CD14-positive monocyte (primary cell): ENCODE measurements around the gene PDE11A. TPM values are rescaled to one million over a fixed set of nuclear protein-coding genes. Genes with fewer than 3 reads are reported as not detected.

ENCODE experiments used
- DNase-seq, 3 donors: peaks; one replicate each; pipeline ENCODE4 v3.0.0-alpha.2; 2011 to 2022
- H2AFZ ChIP-seq: 2 replicates; pipeline ENCODE4 v1.6.0; 2012; ENCODE audit warnings: mild to moderate bottlenecking, low read depth, low read length, inconsistent platforms; ENCODE audit not compliant: insufficient read depth, poor library complexity, severe bottlenecking
- H3K27ac ChIP-seq, 2 donors: 1 replicate in 1 of 2; 2 replicates in 1 of 2; pipeline ENCODE4 v1.5.1; 2012 to 2013; ENCODE audit warnings: low read length in 2 of 2, control low read depth in 1 of 2, inconsistent platforms in 1 of 2, low read depth in 1 of 2, mild to moderate bottlenecking in 1 of 2
- H3K27me3 ChIP-seq, 2 donors: one replicate each; pipeline versions ENCODE4 v1.6.0 to v1.6.1; 2011 to 2013; ENCODE audit warnings: low read length in 2 of 2; ENCODE audit not compliant: control insufficient read depth in 2 of 2, insufficient read depth in 2 of 2
- H3K36me3 ChIP-seq, 2 donors: replicated peaks in 1 of 2; 1 replicate in 1 of 2; 2 replicates in 1 of 2; pipeline versions ENCODE4 v1.5.1 to v1.6.1; 2012 to 2013; ENCODE audit warnings: low read length in 2 of 2, control low read depth in 1 of 2, inconsistent platforms in 1 of 2, mild to moderate bottlenecking in 1 of 2; ENCODE audit not compliant: insufficient read depth in 2 of 2, control insufficient read depth in 1 of 2
- H3K4me1 ChIP-seq, 2 donors: 1 replicate in 1 of 2; 2 replicates in 1 of 2; pipeline versions ENCODE4 v1.5.1 to v1.6.1; 2012 to 2013; ENCODE audit warnings: low read length in 2 of 2, control low read depth in 1 of 2, inconsistent platforms in 1 of 2, mild to moderate bottlenecking in 1 of 2, moderate library complexity in 1 of 2; ENCODE audit not compliant: insufficient read depth in 2 of 2, control insufficient read depth in 1 of 2
- H3K4me2 ChIP-seq: replicated peaks from 2 replicates; pipeline ENCODE3; 2012; ENCODE audit warnings: low read length, moderate library complexity, mild to moderate bottlenecking; ENCODE audit not compliant: poor library complexity, severe bottlenecking; ENCODE audit errors: extremely low read depth
- H3K4me3 ChIP-seq, 3 experiments: fragments of 200-600 bp in 1 of 3; sonication (generic) in 1 of 3; replicated peaks in 1 of 3; 1 replicate in 2 of 3; 2 replicates in 1 of 3; pipeline ENCODE4 v1.5.1; 2011 to 2013; ENCODE audit warnings: low read length in 3 of 3, mild to moderate bottlenecking in 3 of 3, control low read depth in 2 of 3, low read depth in 2 of 3, inconsistent platforms in 1 of 3, moderate library complexity in 1 of 3
- H3K79me2 ChIP-seq: 2 replicates; pipeline ENCODE4 v1.6.0; 2012; ENCODE audit warnings: mild to moderate bottlenecking, control low read depth, inconsistent platforms, low read length, moderate library complexity; ENCODE audit not compliant: insufficient read depth
- H3K9ac ChIP-seq: 2 replicates; pipeline ENCODE4 v1.6.0; 2017; ENCODE audit warnings: low read length, mild to moderate bottlenecking; ENCODE audit not compliant: insufficient read depth, poor library complexity, severe bottlenecking
- H3K9me3 ChIP-seq, 2 donors: replicated peaks in 1 of 2; 1 replicate in 1 of 2; 2 replicates in 1 of 2; pipeline versions ENCODE4 v1.5.1 to v1.6.1; 2012 to 2013; ENCODE audit warnings: low read length in 2 of 2, control low read depth in 1 of 2; ENCODE audit not compliant: control insufficient read depth in 1 of 2, insufficient read depth in 1 of 2
- H4K20me1 ChIP-seq: 2 replicates; pipeline ENCODE4 v1.6.0; 2012; ENCODE audit warnings: mild to moderate bottlenecking, low read length, control low read depth, moderate library complexity; ENCODE audit not compliant: insufficient read depth
- H3K27ac Mint-ChIP-seq, 7 donors: one replicate each; pipeline ENCODE4 v1.8.0; 2020; ENCODE audit warnings: mild to moderate bottlenecking in 7 of 7, mixed read lengths in 7 of 7, moderate library complexity in 6 of 7, inconsistent platforms in 2 of 7
- H3K27me3 Mint-ChIP-seq, 3 donors: one replicate each; pipeline ENCODE4 v1.8.0; 2021 to 2022; ENCODE audit warnings: low read depth in 3 of 3, mild to moderate bottlenecking in 3 of 3, mixed read lengths in 3 of 3, moderate library complexity in 3 of 3, inconsistent platforms in 1 of 3
- H3K36me3 Mint-ChIP-seq, 2 donors: one replicate each; pipeline ENCODE4 v1.8.0; 2020; ENCODE audit warnings: mixed read lengths in 2 of 2, inconsistent platforms in 1 of 2, mild to moderate bottlenecking in 1 of 2
- H3K4me1 Mint-ChIP-seq: one replicate; pipeline ENCODE4 v1.8.0; 2020; ENCODE audit warnings: mild to moderate bottlenecking, mixed read lengths
- H3K4me3 Mint-ChIP-seq, 2 donors: one replicate each; pipeline ENCODE4 v1.8.0; 2020; ENCODE audit warnings: mild to moderate bottlenecking in 2 of 2, mixed read lengths in 2 of 2, moderate library complexity in 1 of 2
- H3K9me3 Mint-ChIP-seq, 7 donors: one replicate each; pipeline ENCODE4 v1.8.0; 2020 to 2022; ENCODE audit warnings: mixed read lengths in 7 of 7, mild to moderate bottlenecking in 6 of 7, moderate library complexity in 6 of 7, inconsistent platforms in 2 of 7
- WGBS: methylation state at CpG from one replicate; pipeline ENCODE4 v1.1.5; 2013; ENCODE audit warnings: missing lambda C conversion rate; ENCODE audit not compliant: insufficient coverage; 5-methylcytosine and 5-hydroxymethylcytosine counted together
- intact Hi-C, 2 donors: fragments of 100-400 bp; cut with micrococcal nuclease; formaldehyde crosslinking; loops; one replicate each; pipeline versions ENCODE4 v1.15.0 to v1.15.1; 2023
- polyA plus RNA-seq, 3 donors: library from polyadenylated mRNA; depleted of rRNA in 1 of 3; unstranded in 2 of 3; stranded (reverse) in 1 of 3; fragments of 300-500 nt in 2 of 3; fragments of >200 nt in 1 of 3; fragmentation: Illumina TruSeq in 2 of 3; gene quantifications; 1 replicate in 2 of 3; 2 replicates in 1 of 3; pipeline ENCODE4 v1.2.3, GENCODE V29; 2012 to 2021
- TF ChIP-seq, protein P1 (sequence below): fragments of 200-600 bp; IDR thresholded peaks from one replicate; pipeline ENCODE4 v1.8.0; 2022; ENCODE audit warnings: antibody characterized with exemption, mild to moderate bottlenecking

PDE11A gene
- polyA plus RNA-seq, 3 donors: not detected

- no peak overlapping the region for H3K27ac Mint-ChIP-seq
- no peaks in the 10 kb centered on the region for H3K36me3 Mint-ChIP-seq
- H3K79me2 ChIP-seq: no peaks in the 10 kb centered on the region
- intact Hi-C loops: no loop called here
- DNase-seq: no peak
- no peak overlapping the region for H3K4me3 ChIP-seq
- no peaks in the 10 kb centered on the region for H3K27me3 ChIP-seq
- no peak overlapping the region for H3K4me2 ChIP-seq
- H3K27ac ChIP-seq: no peak overlapping the region
- H3K9me3 ChIP-seq: no peaks in the 10 kb centered on the region
- no peak overlapping the region for H3K4me3 Mint-ChIP-seq
- WGBS: 100% methylated on average over 2 of the region's 3 CpGs
- TF ChIP-seq, protein P1, sequence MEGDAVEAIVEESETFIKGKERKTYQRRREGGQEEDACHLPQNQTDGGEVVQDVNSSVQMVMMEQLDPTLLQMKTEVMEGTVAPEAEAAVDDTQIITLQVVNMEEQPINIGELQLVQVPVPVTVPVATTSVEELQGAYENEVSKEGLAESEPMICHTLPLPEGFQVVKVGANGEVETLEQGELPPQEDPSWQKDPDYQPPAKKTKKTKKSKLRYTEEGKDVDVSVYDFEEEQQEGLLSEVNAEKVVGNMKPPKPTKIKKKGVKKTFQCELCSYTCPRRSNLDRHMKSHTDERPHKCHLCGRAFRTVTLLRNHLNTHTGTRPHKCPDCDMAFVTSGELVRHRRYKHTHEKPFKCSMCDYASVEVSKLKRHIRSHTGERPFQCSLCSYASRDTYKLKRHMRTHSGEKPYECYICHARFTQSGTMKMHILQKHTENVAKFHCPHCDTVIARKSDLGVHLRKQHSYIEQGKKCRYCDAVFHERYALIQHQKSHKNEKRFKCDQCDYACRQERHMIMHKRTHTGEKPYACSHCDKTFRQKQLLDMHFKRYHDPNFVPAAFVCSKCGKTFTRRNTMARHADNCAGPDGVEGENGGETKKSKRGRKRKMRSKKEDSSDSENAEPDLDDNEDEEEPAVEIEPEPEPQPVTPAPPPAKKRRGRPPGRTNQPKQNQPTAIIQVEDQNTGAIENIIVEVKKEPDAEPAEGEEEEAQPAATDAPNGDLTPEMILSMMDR: no peak
- H2AFZ ChIP-seq: no peak overlapping the region
- H3K9me3 Mint-ChIP-seq: no peaks in the 10 kb centered on the region
- no peaks in the 10 kb centered on the region for H3K4me1 Mint-ChIP-seq
- no peaks in the 10 kb centered on the region for H3K36me3 ChIP-seq
- H3K27me3 Mint-ChIP-seq: peaks cover 0 to 2% (median 1%) of the 10 kb centered on the region in 3 donors
- no peaks in the 10 kb centered on the region for H4K20me1 ChIP-seq
- no peaks in the 10 kb centered on the region for H3K4me1 ChIP-seq
- H3K9ac ChIP-seq: no peak overlapping the region
These were observed 374.3 kb downstream of the PDE11A start for GRCh38 chr2:177698281-177698680.

GRCh38 chr2:177694348-177694747 lies 378.2 kb downstream of the PDE11A start:
- no peak overlapping the region for H3K9ac ChIP-seq
- no peaks in the 10 kb centered on the region for H3K4me1 ChIP-seq
- H3K4me3 ChIP-seq: no peak overlapping the region
- no peak overlapping the region for H3K4me3 Mint-ChIP-seq
- no peaks in the 10 kb centered on the region for H3K9me3 ChIP-seq
- H3K27ac ChIP-seq: no peak overlapping the region
- no peaks in the 10 kb centered on the region for H3K9me3 Mint-ChIP-seq
- H3K27me3 Mint-ChIP-seq: peaks cover 0 to 2% (median 0%) of the 10 kb centered on the region in 3 donors
- H3K36me3 ChIP-seq: no peaks in the 10 kb centered on the region
- TF ChIP-seq, protein P1: no peak
- no peaks in the 10 kb centered on the region for H3K27me3 ChIP-seq
- intact Hi-C loops: no loop called here
- DNase-seq: no peak
- no peak overlapping the region for H2AFZ ChIP-seq
- no peaks in the 10 kb centered on the region for H3K4me1 Mint-ChIP-seq
- H4K20me1 ChIP-seq: no peaks in the 10 kb centered on the region
- H3K36me3 Mint-ChIP-seq: no peaks in the 10 kb centered on the region
- no peak overlapping the region for H3K4me2 ChIP-seq
- no peaks in the 10 kb centered on the region for H3K79me2 ChIP-seq
- H3K27ac Mint-ChIP-seq: no peak overlapping the region
